H1 (cell line): ENCODE data around the gene ATXN7L3. TPM values are rescaled to one million over a fixed set of nuclear protein-coding genes. Genes with fewer than 3 reads are reported as not detected.

Source experiments
- CHD1 ChIP-seq: IDR thresholded peaks from 2 replicates; pipeline ENCODE4 v1.6.1; 2012; ENCODE audit warnings: low read depth, low read length, improper control_type of control experiment
- CHD7 ChIP-seq: fragments of 300-600 bp; sonication (generic); IDR thresholded peaks from 2 replicates; pipeline ENCODE4 v1.7.1; 2012; ENCODE audit warnings: low read length, moderate library complexity, mild to moderate bottlenecking, inconsistent platforms; ENCODE audit not compliant: insufficient replicate concordance
- CREB1 ChIP-seq: IDR thresholded peaks from 2 replicates; pipeline ENCODE4 v1.6.1; 2012; ENCODE audit warnings: inconsistent platforms
- GTF2F1 ChIP-seq: IDR thresholded peaks from 2 replicates; pipeline ENCODE4 v1.6.1; 2012; ENCODE audit warnings: low read depth, low read length, improper control_type of control experiment, borderline replicate concordance
- NANOG ChIP-seq: IDR thresholded peaks from 2 replicates; pipeline ENCODE4 v1.6.1; 2011; ENCODE audit warnings: low read length, low read depth, mild to moderate bottlenecking, inconsistent platforms; ENCODE audit not compliant: insufficient read depth, poor library complexity, severe bottlenecking
- POLR2AphosphoS5 ChIP-seq: IDR thresholded peaks from 2 replicates; pipeline ENCODE4 v1.6.1; 2011; ENCODE audit warnings: low read depth, low read length
- POU5F1 ChIP-seq: IDR thresholded peaks from 2 replicates; pipeline ENCODE4 v1.6.1; 2011; ENCODE audit warnings: low read depth, mild to moderate bottlenecking, low read length, moderate library complexity
- SIX5 ChIP-seq: IDR thresholded peaks from 2 replicates; pipeline ENCODE4 v1.6.1; 2011; ENCODE audit warnings: mild to moderate bottlenecking, low read depth, low read length
- SRF ChIP-seq: IDR thresholded peaks from 2 replicates; pipeline ENCODE4 v1.6.1; 2011; ENCODE audit warnings: mild to moderate bottlenecking, low read depth, low read length, moderate library complexity
- polyA plus RNA-seq, 7 experiments: library from polyadenylated mRNA; depleted of rRNA in 3 of 7; stranded (reverse) in 5 of 7; unstranded in 2 of 7; fragments of >200 nt in 5 of 7; fragments of 200-250 nt in 2 of 7; gene quantifications; 1 replicate in 5 of 7; 2 replicates in 1 of 7; 4 replicates in 1 of 7; pipeline versions ENCODE4 v1.2.1 to v1.2.3, GENCODE V29; 2011 to 2013; ENCODE audit warnings: missing spikeins in 2 of 7, mixed read lengths in 2 of 7
- total RNA-seq: library from RNA; stranded (reverse); fragmentation: NEBNext Ultra II Directional; extraction: Animal tissue kit (Norgen Biotek cat#: 25700); gene quantifications from 2 replicates; pipeline ENCODE4 v1.2.1, GENCODE V29; 2021
- TF ChIP-seq, protein P1 (sequence below): IDR thresholded peaks from 2 replicates; pipeline ENCODE4 v1.6.1; 2012; ENCODE audit warnings: inconsistent platforms

The ATXN7L3 gene
- total and polyA plus RNA-seq, 2 of the 8 experiments (the other 6 are each of a cell fraction or from before 2014, with no cell fraction given) = 53.7 to 103 TPM

GRCh38 chr17:44186307-44187130 is 13.2 kb downstream of the ATXN7L3 start, which contains the start of gene TMUB2 (continued):
- TF ChIP-seq CHD7 (no peak), POU5F1 (no peak), SRF (no peak), GTF2F1 (no peak), SIX5 (no peak; the same call in 1 of the 2 replicates), POLR2AphosphoS5 (peak; percentile 92), CHD1 (no peak), CREB1 (peak; percentile 99), NANOG (no peak)
- TF ChIP-seq, protein P1, sequence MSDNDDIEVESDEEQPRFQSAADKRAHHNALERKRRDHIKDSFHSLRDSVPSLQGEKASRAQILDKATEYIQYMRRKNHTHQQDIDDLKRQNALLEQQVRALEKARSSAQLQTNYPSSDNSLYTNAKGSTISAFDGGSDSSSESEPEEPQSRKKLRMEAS = 0 out of 2 replicates have a peak, but pooled peaks have one; percentile 13
